Thoracic aorta (tissue), 2 donors: Measurements from ENCODE around the gene ADGRB2. TPM values are rescaled to one million over a fixed set of nuclear protein-coding genes. Genes with fewer than 3 reads are reported as not detected.

Experiments used
- ATAC-seq: fragments of 150-250 bp; one replicate; pipeline ENCODE4 v1.8.0; 2017; ENCODE audit warnings: low read depth; ENCODE audit not compliant: insufficient number of reproducible peaks, low FRiP score
- DNase-seq: peaks from one replicate; pipeline ENCODE4 v3.0.0-alpha.2; 2020; ENCODE audit warnings: low spot score
- H3K27ac ChIP-seq, 2 donors: fragments of 200-600 bp; sonication (generic); 1 replicate in 1 of 2; 2 replicates in 1 of 2; pipeline ENCODE4 v1.5.1; 2016; ENCODE audit warnings: mild to moderate bottlenecking in 2 of 2, moderate library complexity in 2 of 2
- H3K27me3 ChIP-seq: fragments of 200-600 bp; sonication (generic); replicated peaks from 2 replicates; pipeline ENCODE4 v1.6.0; 2016; ENCODE audit warnings: mild to moderate bottlenecking; ENCODE audit not compliant: insufficient read depth
- H3K36me3 ChIP-seq: fragments of 200-600 bp; sonication (generic); one replicate; pipeline ENCODE4 v1.5.1; 2016
- H3K4me1 ChIP-seq, 2 donors: fragments of 200-600 bp; sonication (generic); 1 replicate in 1 of 2; 2 replicates in 1 of 2; pipeline versions ENCODE4 v1.5.1 to v1.6.0; 2016; ENCODE audit warnings: low read depth in 2 of 2, mild to moderate bottlenecking in 1 of 2; ENCODE audit not compliant: control insufficient read depth in 1 of 2
- H3K4me3 ChIP-seq: fragments of 200-600 bp; sonication (generic); 2 replicates; pipeline ENCODE4 v1.5.1; 2016; ENCODE audit warnings: mild to moderate bottlenecking
- H3K9me3 ChIP-seq: fragments of 200-600 bp; sonication (generic); 2 replicates; pipeline ENCODE4 v1.5.1; 2016
- CTCF ChIP-seq: fragments of 200-600 bp; sonication (generic); IDR thresholded peaks from one replicate; pipeline ENCODE4 v1.5.1; 2019; ENCODE audit warnings: antibody characterized with exemption
- total RNA-seq, 2 donors: library from RNA; depleted of rRNA; stranded (reverse); fragments of >200 nt; gene quantifications; one replicate each; pipeline versions ENCODE4 v1.1.0 to v1.2.3, GENCODE V29; 2016

ADGRB2 gene
- total RNA-seq, 2 donors from 2014 or later = 1.5 TPM

- Histone ChIP-seq H3K4me3 (no peak overlapping the region), H3K4me1 (peaks cover 20 to 50% of the 10 kb centered on the region in 2 donors), H3K27ac (no peak overlapping the region), H3K27me3 (no peaks in the 10 kb centered on the region), H3K9me3 (no peaks in the 10 kb centered on the region), H3K36me3 (no peaks in the 10 kb centered on the region)
- no peak for ATAC-seq
- DNase-seq = no peak
- no peak for TF ChIP-seq CTCF
Observed at GRCh38 chr1:31759298-31760023, 4.7 kb downstream of the ADGRB2 start.

- no peaks in the 10 kb centered on the region for H3K36me3 ChIP-seq
- no peaks in the 10 kb centered on the region for H3K27me3 ChIP-seq
- ATAC-seq (no peak), DNase-seq (no peak)
- TF ChIP-seq CTCF = no peak
- peaks cover 22 to 54% of the 10 kb centered on the region in 2 donors for H3K4me1 ChIP-seq
- no peaks in the 10 kb centered on the region for H3K9me3 ChIP-seq
- no peak overlapping the region for H3K27ac ChIP-seq
- H3K4me3 ChIP-seq = no peak overlapping the region
Observed at GRCh38 chr1:31758823-31759222, 5.3 kb downstream of the ADGRB2 start.

- TF ChIP-seq CTCF = no peak
- Histone ChIP-seq H3K27ac (no peak overlapping the region), H3K36me3 (no peaks in the 10 kb centered on the region), H3K9me3 (no peaks in the 10 kb centered on the region), H3K4me1 (peaks cover 23 to 55% of the 10 kb centered on the region in 2 donors), H3K27me3 (no peaks in the 10 kb centered on the region), H3K4me3 (no peak overlapping the region)
- no peak for ATAC-seq
- no peak for DNase-seq
Observed at GRCh38 chr1:31757989-31758388, 6.2 kb downstream of the ADGRB2 start.

GRCh38 chr1:31757204-31757679 is 6.9 kb downstream of the ADGRB2 start:
- Histone ChIP-seq H3K27me3 (no peaks in the 10 kb centered on the region), H3K36me3 (no peaks in the 10 kb centered on the region), H3K4me1 (peaks cover 18 to 53% of the 10 kb centered on the region in 2 donors), H3K4me3 (no peak overlapping the region), H3K27ac (no peak overlapping the region), H3K9me3 (no peaks in the 10 kb centered on the region)
- no peak for TF ChIP-seq CTCF
- DNase-seq (no peak), ATAC-seq (no peak)

GRCh38 chr1:31756578-31756977 is 7.6 kb downstream of the ADGRB2 start:
- no peak overlapping the region for H3K4me3 ChIP-seq
- H3K36me3 ChIP-seq = no peaks in the 10 kb centered on the region
- H3K4me1 ChIP-seq = peaks cover 18 to 50% of the 10 kb centered on the region in 2 donors
- H3K27me3 ChIP-seq = no peaks in the 10 kb centered on the region
- ATAC-seq (no peak), DNase-seq (no peak)
- H3K27ac ChIP-seq = no peak overlapping the region
- no peak for TF ChIP-seq CTCF
- no peaks in the 10 kb centered on the region for H3K9me3 ChIP-seq
